Activated CD8-positive, alpha-beta memory T cell treated with anti-CD3 and anti-CD28 coated beads, Interleukin-2, amount 50 U/mL, for 48 hours (primary cell): ENCODE data around the gene ARMS2.

Experiments used
- DNase-seq: peaks from one replicate; pipeline ENCODE4 v3.0.0-alpha.2; 2020

ARMS2 gene

DNA sequence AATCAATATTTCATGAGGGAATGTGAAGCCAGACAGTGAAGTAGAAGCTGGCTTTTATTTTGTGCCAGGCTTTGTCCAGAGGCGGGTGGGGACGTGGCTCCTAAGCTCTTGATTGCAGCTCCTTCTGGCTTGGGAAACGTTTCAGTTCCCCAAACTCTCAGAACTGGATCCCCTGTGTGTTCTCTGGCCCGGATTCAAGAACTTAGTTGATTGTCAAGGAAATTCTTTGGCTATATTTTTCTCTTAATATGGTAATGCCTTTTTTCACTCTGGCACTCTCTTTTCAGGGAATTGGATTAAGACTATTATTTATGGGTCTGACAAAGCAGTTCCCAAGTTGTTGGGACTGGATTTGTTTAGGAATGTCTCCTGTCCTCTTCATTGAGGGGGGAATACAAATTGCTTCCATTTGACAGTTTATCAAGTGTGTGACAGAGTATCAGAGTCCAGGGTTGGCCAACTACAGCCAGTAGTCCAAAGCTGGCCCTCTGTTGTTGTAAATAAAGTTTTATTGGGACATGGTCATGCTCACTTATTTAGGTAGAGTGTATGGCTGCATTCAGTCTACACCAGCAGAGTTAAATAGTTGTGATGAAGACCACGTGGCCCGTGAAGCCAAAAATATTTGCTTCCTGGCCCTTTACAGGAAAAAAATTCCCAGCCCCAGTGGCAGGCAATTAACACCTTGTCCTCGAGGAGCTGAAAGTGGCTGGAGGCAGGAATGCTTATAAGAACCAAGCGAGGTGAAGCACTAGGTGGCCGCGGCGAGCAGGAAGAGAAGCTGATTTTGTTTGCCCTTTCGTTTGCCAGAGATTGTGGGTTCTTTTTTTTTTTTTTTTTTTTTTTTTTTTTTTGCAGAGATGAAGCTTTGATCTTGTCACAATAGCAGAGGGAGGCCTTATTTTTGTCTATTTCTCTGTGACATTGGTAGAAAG is 41.2 kb downstream of the ARMS2 start:
- DNase-seq = no peak

DNA sequence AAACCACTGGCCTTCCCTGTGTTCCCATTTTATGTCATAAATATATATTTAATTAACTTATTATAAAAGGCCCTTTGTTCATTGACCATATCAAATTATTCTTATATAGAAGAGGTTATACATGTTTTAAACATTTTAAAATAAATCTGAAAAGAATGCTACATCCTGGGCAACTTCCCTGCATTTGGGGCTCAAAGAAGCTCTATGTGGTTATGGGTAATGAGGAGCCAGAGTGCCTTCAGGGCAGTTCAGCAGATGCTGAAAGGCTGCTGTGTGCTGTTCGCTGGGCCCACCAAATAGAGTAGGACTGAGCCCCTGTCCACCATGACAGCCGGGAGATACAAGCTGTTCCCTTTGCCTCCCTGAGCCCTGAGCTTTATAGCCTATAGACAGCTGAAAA is 42.8 kb downstream of the ARMS2 start:
- DNase-seq = no peak

DNA sequence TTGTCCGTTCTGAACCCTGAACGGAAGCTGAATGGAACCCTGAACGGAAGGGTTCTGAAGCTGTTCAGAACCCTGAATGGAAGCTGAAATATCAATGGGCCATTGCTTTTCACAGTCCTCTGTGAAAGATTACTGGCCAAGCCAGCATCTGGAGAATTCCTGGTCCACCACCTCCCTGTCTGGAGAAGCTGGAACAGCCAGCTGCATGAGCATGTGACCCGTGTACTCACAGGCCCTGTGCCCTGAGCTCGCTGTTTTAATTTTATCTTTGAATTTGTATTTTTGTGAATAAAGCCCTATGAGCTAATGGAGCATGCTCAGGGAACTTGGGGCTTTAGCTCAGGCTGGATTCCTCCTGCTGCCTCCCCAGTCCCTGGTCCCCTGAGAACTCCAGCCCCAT is 44.1 kb downstream of the ARMS2 start:
- DNase-seq = no peak

DNA sequence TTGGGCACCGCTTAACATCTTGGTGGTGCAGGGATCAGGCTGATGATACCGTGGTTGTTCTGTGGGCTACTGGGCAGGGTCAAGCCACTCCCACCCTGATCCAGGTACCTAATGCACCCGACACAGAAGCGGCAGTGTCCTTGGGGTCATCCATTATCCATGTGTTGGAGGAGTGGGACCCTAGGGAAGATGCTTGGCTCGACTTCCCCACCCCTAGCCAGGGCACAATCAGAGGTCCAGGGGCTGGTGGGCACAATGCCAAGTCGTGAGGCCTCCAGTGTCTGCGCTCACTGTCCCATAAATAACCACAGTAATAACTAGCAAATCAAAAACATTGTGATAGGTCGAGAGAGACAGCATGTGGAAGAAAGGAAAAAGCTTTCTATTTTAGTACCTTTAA is 44.6 kb downstream of the ARMS2 start:
- no peak for DNase-seq

DNA sequence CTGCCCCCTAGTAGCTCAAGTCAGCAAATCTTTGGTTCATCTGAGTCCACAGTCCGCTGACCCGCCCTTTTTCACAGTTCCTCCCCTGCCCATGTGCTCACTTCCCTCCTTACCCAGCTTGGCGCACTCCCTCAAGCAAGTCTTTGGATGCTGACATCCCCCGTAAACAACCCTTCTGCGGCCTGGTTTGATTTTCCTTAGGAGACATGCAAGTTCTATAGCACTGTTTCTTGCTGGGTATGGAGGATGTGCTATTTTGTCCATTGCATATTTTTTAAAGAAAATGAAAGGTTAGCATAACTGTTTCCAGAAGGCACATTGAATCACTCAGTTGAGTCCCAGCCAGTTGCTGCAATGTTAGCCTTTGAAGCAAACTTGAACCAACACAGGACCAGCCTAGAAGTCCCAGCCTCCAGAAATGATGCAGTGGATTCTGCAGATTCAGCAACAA is 45.1 kb downstream of the ARMS2 start:
- DNase-seq = no peak

DNA sequence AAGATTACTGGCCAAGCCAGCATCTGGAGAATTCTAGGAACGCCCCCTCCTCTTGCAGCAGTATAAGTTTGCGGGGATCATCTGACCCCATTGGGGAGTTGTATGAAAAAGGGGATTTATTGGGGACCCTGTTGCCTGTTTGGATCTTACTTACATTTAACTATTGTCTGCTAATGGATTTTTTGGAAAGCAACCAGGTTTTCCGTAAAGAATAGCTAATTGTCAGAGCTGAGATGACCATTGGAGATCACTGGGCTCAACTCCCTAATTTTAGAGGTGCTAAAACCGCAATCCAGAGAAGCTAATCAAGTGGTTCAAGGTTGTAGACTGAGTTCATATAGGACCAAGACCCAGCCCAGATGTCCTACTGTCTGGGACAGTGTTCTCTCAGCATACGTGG is 45.7 kb downstream of the ARMS2 start:
- no peak for DNase-seq

DNA sequence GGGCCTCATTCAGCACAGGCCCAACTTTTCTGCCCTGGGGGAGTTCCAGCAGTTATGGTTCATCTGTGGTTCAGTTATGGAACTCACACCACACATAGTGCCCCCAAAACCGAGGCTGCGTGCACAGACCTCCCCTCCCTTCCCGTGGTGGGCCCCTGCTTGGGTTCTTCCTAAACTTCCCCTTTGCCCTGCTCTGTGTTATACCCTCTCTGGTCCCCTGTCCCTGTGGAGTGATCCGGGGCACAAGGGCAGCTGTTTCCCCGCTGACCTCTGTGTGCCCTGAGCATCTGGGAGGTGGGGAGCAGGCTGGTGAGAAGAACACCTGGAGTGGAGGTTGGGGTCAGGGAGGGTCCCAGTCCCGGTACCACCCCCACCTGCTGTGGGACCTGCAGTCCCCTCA is 46.3 kb downstream of the ARMS2 start:
- DNase-seq = no peak

DNA sequence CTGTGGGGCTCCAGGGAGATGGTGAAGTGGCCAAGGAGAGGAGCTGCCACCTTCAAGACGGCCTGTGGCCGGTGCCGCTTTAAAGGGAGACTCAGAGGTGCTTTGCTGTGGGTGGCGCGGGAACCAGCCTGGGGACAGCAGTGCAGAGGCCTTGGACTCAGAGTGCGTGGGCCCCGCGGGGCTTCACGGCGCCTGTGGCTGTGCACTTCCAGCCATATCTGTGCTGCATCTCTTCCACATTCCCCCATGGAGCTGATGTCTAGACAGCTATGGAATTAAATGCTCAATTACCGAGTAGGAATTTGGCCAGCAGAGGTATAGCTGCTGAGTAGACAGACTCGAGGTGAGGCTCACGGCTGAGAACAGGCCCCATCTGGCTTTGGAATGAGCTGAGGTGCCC is 48.6 kb downstream of the ARMS2 start:
- DNase-seq = no peak

DNA sequence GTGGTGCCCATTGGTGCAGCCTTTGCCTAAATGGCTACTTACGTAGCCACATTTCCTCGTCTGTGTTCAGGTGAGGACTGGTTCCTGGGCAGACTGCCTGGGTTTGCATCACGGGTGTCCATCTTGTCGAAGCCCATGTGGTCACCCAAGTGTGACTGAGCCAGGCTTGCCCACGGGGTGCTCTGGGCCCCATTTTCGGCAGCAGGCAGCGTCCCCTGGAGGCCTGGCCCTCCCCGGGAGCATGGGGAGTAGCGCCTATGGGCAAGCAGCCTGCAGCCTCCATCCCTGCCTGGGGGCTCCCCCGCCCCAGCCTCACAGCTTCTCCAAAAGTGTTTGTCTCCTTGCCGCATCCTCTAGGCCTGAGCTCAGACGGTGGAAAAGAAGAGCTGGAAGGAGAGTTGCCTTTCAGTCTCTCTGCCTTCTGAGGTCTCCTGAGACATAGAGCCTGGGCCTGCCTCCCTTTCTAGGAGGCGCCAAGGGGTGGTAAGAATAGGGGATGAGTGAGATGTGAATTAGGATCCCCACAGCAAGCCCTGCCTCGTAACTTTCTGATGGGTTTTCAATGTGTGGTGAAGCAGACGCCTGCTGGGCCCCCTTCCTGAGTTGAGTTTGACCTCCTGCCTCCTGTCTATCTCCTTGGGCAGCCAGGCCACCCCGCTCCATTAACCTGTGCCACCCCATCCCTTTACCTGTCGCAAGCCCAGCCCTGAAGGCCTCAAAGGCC is 49.6 kb downstream of the ARMS2 start:
- no peak for DNase-seq

DNA sequence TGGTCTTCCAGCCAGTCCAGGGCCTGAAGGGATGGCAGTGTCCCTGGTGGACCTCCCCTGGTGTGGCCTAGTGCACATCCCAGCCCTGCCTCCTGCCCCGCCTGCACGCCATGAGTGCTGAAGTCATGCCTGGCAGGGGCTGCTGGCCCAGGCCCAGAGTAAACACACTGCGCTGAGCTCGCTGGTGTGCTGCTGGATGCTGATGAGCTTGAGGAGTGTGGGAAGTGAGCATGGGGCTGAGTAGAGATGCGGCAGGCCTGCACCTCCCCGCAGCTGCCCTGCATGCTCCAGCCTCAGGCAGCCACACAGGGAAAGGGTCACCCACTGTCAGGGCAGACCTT is 50.1 kb downstream of the ARMS2 start:
- DNase-seq = no peak

DNA sequence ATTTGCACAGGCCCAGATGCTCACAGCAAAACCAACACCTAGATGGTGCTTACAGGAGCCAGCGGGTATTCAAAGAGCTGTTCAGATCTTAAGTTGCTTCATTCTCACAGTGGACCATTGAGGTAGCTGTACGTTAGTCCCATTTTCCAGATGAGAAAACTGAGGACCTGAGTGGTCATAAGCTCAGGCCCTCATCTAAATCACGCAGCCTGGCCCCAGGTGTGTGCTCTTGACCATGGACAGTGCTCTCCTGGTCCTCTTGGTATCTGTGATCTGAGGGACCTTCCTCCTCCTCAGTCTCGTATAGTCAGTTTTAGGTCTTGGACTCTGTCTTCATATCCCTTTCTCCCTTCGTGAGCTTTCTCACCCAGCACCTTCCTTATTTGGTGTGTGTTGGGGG is 50.6 kb downstream of the ARMS2 start:
- DNase-seq = no peak

DNA sequence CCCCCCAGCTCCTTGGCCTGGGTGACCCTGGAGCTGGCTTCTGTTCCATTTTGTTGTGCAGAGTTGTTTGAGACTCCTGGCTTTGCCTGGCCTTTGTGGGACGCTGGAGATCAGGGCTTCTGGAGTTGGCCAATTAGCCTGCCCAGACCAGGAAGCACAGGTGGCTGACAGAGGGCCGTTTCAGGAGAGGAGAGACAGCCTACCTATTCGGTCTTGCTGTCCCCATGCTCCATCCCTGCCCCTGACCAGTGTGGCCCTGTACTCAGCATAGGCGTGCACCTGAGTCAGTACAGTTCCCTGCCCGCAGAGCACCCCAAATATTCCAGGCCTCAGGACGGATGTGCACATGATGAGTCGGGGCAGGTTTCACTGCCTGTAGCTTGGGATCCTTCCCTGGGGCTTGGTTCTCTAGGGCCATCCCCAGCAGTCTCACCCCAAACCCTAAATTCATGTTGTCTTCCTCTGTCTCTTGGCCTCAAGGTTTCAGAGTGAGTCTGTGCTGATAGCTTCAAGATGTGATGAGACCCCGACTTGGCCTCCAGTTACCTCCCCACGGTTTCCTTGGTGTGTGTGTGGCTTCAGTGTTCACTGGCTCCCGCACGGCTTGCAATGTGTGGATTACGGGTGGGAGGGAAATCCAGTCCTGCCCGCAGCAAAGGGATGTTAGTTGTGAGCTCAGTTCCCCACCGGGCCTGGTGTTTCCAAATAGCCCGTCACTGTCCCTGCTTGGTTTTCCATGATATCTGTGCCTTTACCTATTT is 51.6 kb downstream of the ARMS2 start:
- no peak for DNase-seq
